ENCODE measurements around the gene CCR2.
"Not testable (repeated sequence)": the region's sequence is repeated elsewhere in the genome, so short reads cannot be mapped to it uniquely, and the experiment has no call there.

Gene CCR2

DNA sequence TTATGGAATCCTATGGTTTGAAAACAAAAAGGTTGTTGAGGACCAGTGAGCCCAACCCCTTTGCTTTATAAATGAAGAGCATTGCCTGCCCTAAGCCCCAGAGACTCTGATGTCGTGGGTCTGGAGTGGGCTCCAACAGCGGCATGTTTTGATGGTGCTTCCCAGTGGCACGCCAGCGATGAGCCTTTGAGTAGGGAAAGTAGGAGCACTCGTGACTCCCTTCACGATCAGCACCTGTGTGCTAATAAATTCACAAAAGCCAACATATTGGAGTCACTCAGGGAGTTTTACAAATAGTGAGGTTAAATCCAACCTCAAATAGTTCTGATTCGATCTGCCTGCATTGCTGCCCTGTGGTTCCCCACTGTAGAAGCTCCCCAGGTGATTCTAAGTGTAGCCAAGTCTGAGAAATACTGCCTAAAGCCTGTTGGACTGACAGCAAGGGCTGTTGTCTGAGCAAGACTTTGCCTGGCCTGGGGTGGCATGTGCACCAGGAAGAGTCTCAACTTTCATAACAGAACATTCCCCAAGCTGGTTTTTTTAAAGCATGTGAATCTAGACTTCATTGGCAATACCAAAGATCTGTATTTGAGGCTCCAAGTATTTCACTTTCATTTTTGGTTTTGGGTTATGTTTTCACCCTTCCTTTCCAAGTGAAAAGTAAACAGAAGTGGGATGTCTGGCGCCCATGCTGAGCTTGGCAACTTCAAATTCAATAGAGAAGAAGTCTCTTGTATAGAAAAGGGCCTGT, 26.7 kb downstream of the CCR2 start:
- no peak for DNase-seq (ENCODE audit: low spot score)

DNA sequence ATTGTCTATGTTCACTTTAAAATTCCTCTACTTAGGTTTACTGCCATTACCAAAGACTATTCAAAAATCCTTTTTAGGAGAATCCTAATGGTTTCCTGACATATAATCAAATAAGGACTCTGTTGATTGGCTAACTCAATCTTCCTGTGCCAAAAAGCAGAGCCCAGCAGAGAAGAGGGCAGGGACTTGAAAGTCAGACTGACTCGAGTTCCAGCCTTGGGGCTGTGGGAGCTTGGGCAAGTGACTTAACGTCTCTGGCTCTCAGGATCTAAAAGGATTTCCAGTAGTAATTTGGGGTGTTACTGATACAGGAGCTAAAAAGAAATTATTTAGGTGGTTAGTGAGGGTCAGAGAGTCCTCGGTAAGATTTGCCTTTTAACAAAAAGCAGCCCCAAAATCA, 27.7 kb downstream of the CCR2 start:
- DNase-seq (ENCODE audit: low spot score) = no peak

DNA sequence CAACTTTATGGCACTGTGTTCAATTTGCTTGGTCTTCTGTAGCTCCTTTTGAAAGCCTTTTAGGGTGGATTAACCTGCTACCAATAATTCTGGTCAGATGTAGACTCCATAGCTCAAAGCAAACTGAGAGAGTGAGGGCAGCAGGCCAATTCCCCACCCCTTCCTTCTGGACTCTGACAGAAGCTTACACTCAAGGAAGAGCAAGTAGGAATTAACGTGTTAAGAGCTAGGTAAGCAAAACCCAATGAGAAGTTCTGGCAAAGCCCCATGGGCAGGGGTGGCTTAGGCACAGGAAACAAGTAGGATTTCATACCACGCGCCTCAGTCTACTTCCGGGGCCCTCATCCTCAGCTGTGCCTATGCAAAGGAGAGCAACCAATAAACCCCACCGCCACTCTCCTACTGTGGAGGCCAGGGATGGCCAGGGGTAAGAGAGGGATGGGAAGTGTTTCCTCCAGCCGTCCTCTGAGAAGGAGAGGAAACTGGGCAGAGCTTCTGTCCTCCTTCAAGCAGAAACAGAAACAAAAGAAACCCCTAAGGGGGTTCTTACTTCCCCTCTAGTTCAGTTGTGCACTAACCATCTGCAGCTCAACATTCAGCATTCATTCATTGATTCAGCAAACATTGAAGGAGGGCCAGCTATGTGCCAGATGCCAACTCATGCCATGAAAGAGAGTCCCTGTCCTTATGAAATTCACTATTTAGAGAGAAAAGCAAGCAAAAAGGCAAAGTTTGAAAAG, 29.5 kb downstream of the CCR2 start:
- no peak for DNase-seq (ENCODE audit: low spot score)

DNA sequence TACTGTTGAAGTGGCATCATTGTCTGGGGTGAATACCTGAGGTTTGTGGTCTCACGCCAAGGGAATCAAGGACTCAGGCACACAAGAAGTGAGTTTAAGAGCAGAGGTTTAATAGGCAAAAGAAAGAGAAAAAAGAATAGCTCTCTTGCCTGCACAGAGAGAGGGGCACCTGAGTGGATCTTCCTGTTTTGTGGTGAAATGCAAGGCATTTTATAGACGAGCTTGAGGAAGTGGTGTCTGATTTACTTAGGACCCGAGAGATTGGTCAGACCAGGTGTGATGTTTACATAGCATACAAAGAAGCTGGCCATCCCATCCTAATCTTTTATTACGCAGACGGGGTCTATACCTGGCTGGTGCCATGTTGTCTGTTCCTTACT, 30.0 kb downstream of the CCR2 start:
- DNase-seq (ENCODE audit: low spot score) = no peak

DNA sequence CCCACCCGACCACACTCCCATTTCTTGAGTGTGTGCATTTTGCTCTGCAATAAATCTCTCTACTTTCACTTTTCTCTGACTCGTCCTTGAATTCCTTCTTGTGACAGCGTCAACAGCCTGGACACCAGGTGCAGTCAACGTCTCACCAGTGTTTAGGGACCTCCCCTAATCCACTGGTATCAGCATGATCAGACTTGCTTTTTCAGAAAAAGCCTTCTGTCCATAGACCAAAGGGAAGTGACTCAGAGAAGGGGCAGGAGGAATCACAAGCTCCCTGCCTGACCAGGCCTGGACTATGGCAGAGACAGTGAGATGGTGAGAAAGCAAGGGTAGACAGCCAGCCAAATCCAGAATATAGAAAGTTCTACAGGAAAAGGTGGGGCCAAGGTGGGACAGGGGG, 32.3 kb downstream of the CCR2 start:
- no peak for DNase-seq (ENCODE audit: low spot score)

DNA sequence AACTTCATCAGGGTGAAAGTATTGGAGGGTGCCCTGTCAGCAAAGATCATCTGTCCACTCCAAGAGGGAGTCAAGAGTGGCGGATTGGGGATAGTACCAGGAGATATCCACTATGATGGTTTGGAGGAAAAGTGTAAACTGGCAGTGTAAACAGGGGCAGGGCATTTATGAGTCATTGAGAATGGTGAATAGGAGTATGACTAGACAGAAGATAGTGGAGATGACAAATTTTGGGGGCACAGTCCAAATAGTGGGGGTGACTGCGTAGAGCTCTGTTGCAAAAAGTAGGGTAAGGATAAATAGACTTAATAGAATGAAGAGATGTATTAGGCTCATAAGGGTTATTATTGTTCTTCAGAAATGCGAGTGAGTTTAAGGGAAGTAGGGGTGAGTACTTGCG, 34.9 kb downstream of the CCR2 start:
- DNase-seq (ENCODE audit: low spot score) = not testable (repeated sequence)

DNA sequence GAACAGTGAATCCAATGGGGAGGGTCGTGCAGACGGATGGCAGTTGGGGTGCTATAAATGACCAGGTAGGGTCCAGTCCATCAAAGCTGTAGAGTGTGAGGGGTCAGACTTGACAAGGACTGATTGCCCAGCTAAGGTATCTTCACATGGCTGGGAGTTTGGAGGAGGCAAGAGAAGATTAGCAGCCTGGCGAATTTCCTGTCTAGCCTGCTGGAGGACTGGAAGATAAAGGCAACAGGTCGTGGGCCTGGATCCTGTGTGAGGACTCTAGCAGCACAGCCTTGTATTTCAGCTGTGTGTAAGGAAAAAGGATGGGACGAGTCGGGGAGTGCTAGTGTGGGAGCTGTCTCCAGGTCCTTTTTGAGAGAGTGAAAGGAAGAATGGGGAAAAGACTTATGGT, 35.4 kb downstream of the CCR2 start:
- no peak for DNase-seq (ENCODE audit: low spot score)

DNA sequence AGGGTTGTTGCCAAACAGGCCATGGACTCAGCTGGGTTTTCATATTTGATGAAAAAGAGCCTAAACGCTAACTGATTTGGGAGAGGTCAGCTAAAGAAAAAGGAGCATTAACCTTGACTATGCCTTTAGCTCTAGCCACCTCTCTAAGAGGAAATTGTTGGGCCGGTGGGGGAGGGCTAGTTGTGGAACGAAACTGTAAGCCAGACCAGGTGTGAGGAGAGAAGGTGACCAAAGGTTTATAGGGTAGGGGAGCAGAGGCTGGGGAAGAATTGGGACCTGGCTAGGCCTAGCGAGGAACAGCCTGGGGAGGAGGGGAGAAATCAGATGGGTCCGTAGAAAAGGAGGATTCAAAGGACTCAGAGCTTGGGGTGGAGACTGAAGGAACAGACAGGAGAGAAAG, 37.6 kb downstream of the CCR2 start:
- DNase-seq (ENCODE audit: low spot score) = not testable (repeated sequence)

DNA sequence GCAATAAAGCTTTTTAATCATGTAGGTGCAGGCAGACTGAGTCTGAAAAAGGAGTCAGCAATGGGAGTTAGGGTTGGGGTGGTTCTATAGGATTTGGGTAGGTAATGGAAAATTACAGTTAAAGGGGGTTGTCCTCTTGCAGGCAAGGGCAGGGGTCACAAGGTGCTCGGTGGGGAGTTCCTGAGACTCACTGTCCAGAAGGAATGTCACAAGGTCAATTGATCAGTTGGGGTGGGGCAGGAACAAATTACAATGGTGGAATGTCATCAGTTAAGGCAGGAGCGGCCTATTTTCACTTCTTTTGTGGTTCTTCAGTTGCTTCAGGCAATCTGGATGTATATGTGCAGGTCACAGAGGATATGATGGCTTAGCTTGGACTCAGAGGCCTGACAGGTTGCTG, 39.1 kb downstream of the CCR2 start:
- no peak for DNase-seq (ENCODE audit: low spot score)

DNA sequence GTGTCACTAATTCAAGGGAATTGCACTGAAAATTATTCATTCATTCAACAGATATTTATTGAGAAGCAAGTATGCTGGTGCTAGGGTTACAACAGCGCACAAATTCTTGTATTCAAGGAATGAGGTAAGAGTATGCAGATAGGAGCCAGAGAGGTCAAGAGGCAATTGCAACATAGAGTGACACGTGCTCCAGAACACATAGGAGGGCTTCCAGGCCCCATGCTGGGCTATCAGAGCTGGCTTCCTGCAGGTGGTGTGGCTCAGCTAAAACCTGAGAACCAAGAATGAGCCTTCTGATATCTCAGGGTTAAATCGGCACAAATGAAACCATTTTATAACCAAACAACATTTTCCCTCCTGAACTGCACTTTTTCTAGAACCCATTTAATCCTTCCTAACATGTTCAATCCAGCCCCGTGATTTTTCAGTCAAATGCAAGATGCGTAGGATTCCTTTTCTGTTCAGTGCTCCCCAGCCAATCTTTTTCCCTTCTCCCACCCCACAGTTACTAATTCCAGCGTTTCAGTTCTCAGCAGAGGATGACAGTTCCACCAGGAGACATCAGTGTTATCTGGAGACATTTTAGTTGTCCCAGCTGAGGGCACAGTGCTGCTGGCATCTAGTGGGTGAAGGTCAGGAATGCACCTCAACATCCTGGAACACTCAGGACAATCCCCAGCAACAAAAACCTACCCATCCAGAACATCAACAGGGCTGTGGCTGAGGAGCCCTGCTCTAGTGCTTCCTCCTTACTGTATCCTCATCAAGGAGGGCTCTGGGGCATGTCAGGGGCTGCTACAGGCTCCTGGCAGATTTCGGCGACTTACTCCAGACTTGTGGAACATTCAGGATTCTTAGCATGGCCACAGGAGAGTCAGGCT, 39.9 kb downstream of the CCR2 start:
- DNase-seq (ENCODE audit: low spot score) = peak; percentile 64

DNA sequence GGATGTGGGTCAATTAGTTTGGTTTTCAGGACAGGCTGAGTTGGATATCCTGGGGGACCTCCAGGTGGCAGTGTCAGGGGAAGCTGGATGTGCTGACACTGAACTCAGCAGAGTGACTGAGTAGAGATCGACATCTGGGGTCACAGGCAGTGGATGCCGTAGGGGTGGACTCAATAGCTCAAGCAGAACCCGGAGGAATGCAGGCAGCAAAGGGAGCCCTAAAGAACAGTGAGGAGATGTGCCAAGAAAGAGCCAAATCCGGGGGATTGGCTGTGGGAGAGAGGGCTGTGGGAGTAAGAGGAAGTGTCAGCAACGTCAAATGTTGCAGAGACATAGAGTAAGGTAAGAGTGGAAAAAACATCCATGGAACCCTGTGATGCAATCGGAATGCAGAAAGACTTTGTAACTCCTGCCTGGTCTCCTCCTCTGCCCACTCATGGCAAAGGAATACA, 41.3 kb downstream of the CCR2 start:
- no peak for DNase-seq (ENCODE audit: low spot score)

DNA sequence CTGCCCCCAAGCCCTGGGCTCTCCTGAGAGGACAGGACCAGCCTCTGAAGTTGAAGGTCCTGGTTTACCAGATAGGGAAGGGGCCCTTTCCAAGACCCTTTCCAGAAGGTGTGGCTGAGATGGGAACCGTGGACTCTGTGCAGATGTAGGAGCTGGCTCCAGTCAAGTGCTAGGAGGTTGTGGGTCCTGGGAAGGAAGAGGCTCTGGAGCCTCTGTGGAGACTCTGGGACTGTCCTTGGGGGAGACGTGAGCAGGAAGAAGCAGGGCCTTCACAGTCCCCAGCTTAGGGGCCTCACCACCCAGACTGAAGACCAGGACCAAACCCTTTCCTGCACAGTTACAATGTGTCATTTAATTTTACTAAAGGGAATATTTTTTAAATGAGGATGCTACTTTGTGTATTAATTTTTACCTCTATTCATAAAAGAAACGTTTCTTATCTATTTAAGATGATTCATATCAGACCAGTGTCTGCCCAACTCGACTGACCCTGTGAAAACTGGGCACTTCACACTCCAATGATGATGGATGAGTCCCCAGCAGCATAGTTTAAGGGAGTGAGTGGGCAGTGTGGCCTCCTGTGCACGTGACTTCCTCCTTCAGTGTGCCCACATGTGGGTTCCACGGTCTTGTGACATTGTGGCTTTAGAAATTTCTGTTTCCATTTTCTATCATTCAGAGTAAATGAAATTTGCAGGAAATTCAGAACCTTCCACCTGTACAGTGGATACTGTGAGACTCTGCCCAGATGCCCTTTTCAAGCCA, 42.0 kb downstream of the CCR2 start:
- DNase-seq (ENCODE audit: low spot score) = no peak

DNA sequence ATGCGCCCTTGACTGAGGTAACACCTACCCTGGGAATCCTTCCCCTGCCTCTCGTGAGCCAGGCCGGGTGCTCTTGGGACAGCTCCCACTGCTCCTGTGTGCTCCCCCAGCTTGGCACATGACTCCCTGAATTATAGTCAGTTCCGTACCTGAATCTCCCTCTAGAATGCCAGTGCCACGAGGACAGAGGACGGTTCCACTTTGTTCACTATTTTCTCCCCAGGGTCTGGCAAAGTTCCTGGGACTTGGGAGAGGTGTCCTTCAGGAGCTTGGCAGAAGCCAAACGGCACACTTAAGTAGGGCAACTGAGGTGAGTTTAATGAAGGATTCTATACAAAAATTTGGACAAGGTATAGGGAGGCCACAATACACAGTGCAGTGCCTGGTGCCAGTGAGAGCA, 43.2 kb downstream of the CCR2 start:
- DNase-seq (ENCODE audit: low spot score) = no peak

DNA sequence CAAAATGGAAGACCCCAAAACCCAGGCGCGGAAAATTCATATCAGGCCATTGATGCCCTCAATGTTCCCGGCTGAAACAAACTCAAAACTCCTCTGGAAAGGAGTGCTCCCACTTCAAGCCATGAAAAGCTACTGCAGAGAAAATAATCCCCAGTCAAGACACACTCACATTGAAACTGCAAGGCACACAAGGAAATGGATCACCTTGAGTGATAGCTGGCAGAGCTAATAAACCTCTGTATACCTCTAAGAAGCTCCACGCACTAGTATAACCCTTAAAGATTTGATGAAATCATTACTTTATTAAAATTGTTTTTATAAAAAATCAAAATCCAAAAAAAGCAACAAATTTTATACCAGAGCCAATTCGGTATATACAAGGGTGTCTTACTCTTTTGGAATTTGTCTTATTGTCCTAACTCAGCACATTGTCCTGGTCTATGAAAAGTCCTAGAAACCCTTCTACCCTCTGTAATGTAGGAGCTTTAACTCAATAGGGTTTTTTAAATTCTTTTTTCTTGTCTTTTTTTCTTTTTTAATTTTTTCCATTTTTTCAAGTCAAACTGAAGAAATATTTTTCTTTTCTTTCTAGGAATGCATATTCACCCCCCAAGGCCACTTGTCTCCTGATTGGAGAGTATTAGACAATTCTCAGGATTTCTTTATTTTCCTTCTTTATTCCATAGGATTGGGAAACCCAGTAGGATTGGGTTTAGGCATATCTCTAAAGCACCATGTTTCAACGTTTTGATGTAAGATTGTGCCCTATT, 44.5 kb downstream of the CCR2 start:
- no peak for DNase-seq (ENCODE audit: low spot score)

DNA sequence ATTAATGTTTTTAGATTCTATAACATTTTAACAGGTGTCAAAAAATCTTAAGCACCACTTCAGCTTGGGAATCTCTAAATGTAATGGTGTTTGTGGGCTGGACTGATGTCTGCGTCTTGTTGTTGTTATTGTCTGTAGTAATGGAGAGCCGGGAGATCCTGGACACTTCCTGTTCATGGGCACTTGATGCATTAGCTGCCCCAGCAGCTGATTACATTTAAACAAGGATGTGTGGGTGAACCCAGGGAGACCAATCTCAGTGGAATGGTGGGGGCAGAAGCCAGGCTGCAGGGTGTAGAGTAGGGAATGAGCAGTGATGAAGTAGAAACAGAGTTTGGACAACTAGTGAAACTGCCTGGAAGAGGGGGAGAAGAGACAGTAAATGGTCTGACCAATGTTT, 45.2 kb downstream of the CCR2 start:
- no peak for DNase-seq (ENCODE audit: low spot score)

DNA sequence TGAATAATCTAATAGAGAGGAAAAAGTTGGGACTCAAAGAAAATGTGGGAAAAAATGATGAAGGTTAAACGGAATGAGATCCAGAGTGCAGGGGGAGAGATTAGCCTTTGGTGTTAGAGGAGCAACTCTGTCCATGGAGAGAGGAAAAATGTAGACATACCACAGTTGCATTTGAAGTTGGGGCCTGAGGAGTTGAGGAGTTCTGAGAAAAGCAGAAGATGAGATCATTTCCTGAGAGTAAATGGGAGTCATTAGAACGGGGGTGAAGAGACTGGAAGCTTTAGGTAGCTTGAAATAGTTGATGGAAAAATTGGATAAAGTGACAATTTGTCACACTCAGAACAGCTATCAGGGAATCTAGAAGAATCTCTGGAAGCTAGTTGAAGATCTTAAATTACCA, 45.6 kb downstream of the CCR2 start:
- no peak for DNase-seq (ENCODE audit: low spot score)

DNA sequence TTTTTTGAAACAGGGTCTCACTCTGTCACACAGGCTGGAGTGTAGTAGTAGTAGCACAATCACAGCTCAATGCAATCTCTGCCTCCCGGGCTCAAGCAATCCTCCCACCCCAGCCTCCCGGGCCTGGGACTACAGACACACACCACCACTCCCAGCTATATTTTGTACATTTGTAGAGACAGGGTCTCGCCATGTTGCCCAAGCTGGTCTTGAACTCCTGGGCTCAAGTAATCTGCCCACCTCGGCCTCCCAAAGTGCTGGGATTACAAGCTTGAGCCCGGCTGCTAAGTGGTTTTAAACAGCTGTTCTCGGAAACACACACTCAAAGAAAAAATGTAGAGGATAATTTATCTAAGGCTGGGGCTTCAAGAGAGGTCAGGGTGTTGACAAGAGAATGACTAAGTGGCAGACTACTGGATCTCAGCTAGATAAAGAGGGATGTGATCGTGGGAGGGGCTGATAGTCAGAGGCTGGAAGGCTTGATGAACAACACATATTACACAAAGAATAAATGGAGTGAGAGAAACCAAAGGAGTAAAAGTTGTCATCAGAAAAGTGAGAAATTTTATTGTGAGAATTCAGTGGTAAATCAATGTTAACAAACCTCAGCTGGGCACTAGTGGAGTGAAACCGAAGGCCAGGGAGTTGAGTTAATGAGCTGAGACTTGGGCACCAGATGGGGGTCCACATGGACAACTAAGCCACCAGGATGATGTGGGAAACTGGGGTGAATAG, 46.3 kb downstream of the CCR2 start:
- DNase-seq (ENCODE audit: low spot score) = no peak

DNA sequence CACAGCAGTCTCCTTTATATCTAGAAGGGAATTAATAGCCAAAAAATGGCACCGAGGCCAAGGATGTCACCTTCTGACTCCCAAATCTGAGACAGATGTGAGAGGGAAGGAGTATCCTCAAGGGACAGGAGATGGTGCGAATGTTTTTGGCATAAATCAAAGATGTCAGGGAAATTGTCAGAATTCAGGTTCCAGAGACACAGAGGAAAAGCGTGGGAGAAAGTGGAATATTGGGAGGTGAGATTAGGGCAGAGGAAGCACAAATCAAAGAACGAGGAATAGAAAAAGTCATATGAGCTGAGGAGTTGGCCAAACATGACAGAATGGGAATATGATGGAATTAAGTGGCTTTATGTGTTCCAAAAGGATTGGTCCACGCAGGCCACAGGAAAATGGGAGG, 46.9 kb downstream of the CCR2 start:
- DNase-seq (ENCODE audit: low spot score) = no peak

DNA sequence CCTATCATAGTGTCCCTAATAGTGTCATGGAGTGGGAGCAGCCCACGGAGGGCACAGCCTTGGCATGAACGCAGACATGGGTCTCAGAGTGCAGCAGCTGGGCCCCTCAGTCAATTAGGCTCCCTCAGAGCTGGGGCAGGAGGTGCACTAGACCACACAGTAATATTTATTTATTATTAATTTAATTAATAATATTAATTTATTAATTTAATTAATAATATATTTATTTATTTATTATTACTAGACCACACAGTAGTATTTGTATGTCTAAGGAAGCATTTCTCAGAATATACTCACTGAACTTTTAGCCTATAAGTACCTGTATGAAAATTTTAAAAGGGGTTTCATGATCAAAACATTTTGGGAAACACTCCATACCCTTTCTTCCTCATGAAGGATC, 47.7 kb downstream of the CCR2 start:
- no peak for DNase-seq (ENCODE audit: low spot score)

DNA sequence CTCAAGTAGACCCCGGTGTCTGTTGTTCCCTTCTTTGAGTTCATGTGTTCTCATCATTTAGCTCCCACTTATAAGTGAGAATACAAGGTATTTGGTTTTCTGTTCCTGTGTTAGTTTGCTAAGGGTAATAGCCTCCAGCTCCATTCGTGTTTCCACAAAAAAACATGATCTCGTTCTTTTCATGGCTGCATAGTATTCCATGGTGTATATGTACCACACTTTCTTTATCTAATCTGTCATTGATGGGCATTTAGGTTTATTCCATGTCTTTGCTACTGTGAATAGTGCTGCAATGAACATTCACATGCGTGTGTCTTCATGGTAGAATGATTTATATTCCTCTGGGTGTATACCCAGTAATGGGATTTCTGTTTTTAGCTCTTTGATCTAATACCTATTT, 49.0 kb downstream of the CCR2 start:
- not testable (repeated sequence) for DNase-seq (ENCODE audit: low spot score)

All from HuH-7.5 (cell line).